ENCODE data around the gene PTPN1. TPM values are rescaled to one million over a fixed set of nuclear protein-coding genes. Genes with fewer than 3 reads are reported as not detected.

PTPN1 gene
- total and polyA plus RNA-seq, 2 experiments from 2014 or later, result 16.9 to 26.4 TPM

- H3K27ac ChIP-seq (ENCODE audit: low read depth), result 0 out of 2 replicates have a peak overlapping the region, but pooled peaks have one; percentile 27
- Mint-ChIP-seq H3K27me3 (ENCODE audit: insufficient read depth, low read depth, poor library complexity) (no peaks in the 10 kb centered on the region), H3K9me3 (no peaks in the 10 kb centered on the region), H3K4me3 (no peak overlapping the region), H3K4me1 (peaks cover 5% of the 10 kb centered on the region), H3K27ac (no peak overlapping the region), H3K36me3 (ENCODE audit: low read depth) (no peaks in the 10 kb centered on the region; the same call in 2 of the 3 replicates)
- no peak for DNase-seq (ENCODE audit: low spot score)
- H3K27me3 ChIP-seq (ENCODE audit: insufficient read depth), result no peaks in the 10 kb centered on the region
- no peaks in the 10 kb centered on the region for H3K9me2 ChIP-seq (ENCODE audit: insufficient read depth)
- H3K79me2 ChIP-seq (replicated peaks; ENCODE audit: insufficient read depth), result peaks cover 65% of the 10 kb centered on the region
- H3F3A ChIP-seq (replicated peaks; ENCODE audit: low read depth), result no peaks in the 10 kb centered on the region
- H4K20me1 ChIP-seq (replicated peaks; ENCODE audit: insufficient read depth), result peaks cover 10% of the 10 kb centered on the region; the same call in 1 of the 2 replicates
- TF ChIP-seq JUNB (IDR thresholded peaks at IDR 0.05; ENCODE audit: unreplicated experiment), result no peak
- no peak for TF ChIP-seq ZNF462 (CRISPR knock-in tag; IDR thresholded peaks at IDR 0.05)
- TF ChIP-seq, protein P1, sequence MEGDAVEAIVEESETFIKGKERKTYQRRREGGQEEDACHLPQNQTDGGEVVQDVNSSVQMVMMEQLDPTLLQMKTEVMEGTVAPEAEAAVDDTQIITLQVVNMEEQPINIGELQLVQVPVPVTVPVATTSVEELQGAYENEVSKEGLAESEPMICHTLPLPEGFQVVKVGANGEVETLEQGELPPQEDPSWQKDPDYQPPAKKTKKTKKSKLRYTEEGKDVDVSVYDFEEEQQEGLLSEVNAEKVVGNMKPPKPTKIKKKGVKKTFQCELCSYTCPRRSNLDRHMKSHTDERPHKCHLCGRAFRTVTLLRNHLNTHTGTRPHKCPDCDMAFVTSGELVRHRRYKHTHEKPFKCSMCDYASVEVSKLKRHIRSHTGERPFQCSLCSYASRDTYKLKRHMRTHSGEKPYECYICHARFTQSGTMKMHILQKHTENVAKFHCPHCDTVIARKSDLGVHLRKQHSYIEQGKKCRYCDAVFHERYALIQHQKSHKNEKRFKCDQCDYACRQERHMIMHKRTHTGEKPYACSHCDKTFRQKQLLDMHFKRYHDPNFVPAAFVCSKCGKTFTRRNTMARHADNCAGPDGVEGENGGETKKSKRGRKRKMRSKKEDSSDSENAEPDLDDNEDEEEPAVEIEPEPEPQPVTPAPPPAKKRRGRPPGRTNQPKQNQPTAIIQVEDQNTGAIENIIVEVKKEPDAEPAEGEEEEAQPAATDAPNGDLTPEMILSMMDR (conservative IDR thresholded peaks at IDR 0.05; ENCODE audit: low read depth in 2 of 2), result no peak
- TF ChIP-seq ZNF331 (CRISPR knock-in tag; IDR thresholded peaks at IDR 0.05; ENCODE audit: low read depth), result no peak
- TF ChIP-seq, protein P2, sequence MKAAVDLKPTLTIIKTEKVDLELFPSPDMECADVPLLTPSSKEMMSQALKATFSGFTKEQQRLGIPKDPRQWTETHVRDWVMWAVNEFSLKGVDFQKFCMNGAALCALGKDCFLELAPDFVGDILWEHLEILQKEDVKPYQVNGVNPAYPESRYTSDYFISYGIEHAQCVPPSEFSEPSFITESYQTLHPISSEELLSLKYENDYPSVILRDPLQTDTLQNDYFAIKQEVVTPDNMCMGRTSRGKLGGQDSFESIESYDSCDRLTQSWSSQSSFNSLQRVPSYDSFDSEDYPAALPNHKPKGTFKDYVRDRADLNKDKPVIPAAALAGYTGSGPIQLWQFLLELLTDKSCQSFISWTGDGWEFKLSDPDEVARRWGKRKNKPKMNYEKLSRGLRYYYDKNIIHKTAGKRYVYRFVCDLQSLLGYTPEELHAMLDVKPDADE (IDR thresholded peaks at IDR 0.05), result no peak
- no peak for TF ChIP-seq EZH2phosphoT487 (IDR thresholded peaks at IDR 0.05; ENCODE audit: unreplicated experiment)
- no peak for TF ChIP-seq REST (IDR thresholded peaks at IDR 0.05; ENCODE audit: unreplicated experiment)
- no peak for TF ChIP-seq POLR2AphosphoS5 (IDR thresholded peaks at IDR 0.05; ENCODE audit: low read depth)
- no peak for TF ChIP-seq EZH2 (IDR thresholded peaks at IDR 0.05; ENCODE audit: low read depth, unreplicated experiment)
- TF ChIP-seq CREB1 (CRISPR knock-in tag; IDR thresholded peaks at IDR 0.05; ENCODE audit: low read depth), result no peak
- no peak for TF ChIP-seq NANOG (IDR thresholded peaks at IDR 0.05; ENCODE audit: borderline replicate concordance)
- no peak for TF ChIP-seq ZNF114 (CRISPR knock-in tag; IDR thresholded peaks at IDR 0.05)
- H2AFZ ChIP-seq, result no peak overlapping the region
- H3K4me2 ChIP-seq, result no peak overlapping the region
- no peak for ATAC-seq
- H3K4me3 ChIP-seq, result no peak overlapping the region
- H3K4me1 ChIP-seq (ENCODE audit: insufficient read depth), result no peaks in the 10 kb centered on the region
- no peaks in the 10 kb centered on the region; the same call in 1 of the 2 replicates for H3K36me3 ChIP-seq (ENCODE audit: insufficient read depth)
These were observed 38.2 kb downstream of the PTPN1 start for GRCh38 chr20:50548396-50548795.

Data from GM23338 (cell line).